Skeletal muscle cell (primary cell): ENCODE measurements around the gene RAP1GAP2.
A peak's percentile ranks its signal among the peaks of the same experiment; 100 is the strongest.
"Not testable (repeated sequence)": the region's sequence is repeated elsewhere in the genome, so short reads cannot be mapped to it uniquely, and the experiment has no call there.

Experiments
- DNase-seq: peaks from one replicate; pipeline ENCODE4 v3.0.0-alpha.2; 2010; ENCODE audit warnings: low read depth
- H3K4me3 ChIP-seq: 2 replicates; pipeline ENCODE4 v1.5.1; 2011; ENCODE audit warnings: low read depth, mild to moderate bottlenecking, control low read depth, low read length, moderate library complexity

The RAP1GAP2 gene

GRCh38 chr17:3026125-3026855 lies 230.1 kb downstream of the RAP1GAP2 start:
- H3K4me3 ChIP-seq = no peak overlapping the region
- no peak for DNase-seq

GRCh38 chr17:3026856-3027751 lies 230.9 kb downstream of the RAP1GAP2 start:
- no peak for DNase-seq
- H3K4me3 ChIP-seq = no peak overlapping the region

DNA sequence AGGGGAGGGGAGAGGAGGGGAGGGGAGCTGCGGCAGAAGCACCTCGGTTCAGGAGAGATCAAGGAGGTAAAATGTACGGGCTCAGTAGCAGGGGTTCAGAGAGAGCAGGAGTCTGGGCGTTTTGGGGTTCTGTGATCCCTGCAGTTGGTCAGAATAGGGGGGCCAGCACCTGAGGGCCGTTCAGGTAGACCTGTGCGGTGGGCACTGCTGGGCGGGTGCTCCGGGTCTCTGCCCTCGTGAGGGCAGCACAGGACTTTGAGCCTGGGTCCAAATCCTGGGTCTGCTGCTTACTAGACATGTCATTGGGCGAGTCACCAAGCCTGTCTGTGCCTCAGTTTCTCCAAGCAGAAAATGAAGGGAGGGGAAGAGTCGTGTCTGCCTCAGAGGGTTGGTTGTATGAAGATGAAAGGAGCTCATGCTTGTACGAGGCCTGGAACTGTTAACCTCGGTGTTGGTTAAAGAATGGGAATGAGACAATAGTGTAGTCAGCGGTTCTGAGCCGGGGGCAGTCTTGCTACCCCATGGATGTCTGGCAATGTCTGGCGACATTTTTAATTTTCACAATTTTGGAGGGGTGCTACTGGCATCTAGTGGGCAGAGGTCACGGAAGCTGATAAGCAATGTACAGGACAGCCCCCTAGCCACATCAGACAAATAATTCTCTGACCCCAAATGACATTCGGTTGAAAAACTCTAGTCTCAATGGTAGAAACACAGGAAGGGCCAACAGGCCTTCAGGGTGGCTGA lies 231.7 kb downstream of the RAP1GAP2 start:
- no peak for DNase-seq
- no peak overlapping the region for H3K4me3 ChIP-seq

- no peak for DNase-seq
- H3K4me3 ChIP-seq = no peak overlapping the region
Observed at GRCh38 chr17:3029213-3029913, 233.1 kb downstream of the RAP1GAP2 start.

DNA sequence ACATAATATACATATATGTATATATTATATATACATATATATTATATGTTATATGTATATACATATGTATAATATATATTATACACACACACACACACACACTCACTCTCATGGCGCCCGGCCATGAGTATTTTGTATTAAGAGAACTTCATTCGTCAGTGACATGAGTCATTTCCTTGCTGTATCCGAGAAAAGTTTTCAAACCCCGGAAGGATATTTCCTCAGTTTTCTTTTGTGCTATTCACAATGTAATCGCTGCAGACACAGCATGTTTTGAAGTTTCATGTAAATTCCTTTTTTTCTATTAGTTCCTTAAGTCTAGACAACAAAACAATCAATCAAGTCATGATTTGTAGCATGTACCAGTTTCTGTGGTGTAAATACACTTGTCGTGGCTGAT lies 233.9 kb downstream of the RAP1GAP2 start:
- peak; percentile 74 for DNase-seq
- H3K4me3 ChIP-seq = no peak overlapping the region

DNA sequence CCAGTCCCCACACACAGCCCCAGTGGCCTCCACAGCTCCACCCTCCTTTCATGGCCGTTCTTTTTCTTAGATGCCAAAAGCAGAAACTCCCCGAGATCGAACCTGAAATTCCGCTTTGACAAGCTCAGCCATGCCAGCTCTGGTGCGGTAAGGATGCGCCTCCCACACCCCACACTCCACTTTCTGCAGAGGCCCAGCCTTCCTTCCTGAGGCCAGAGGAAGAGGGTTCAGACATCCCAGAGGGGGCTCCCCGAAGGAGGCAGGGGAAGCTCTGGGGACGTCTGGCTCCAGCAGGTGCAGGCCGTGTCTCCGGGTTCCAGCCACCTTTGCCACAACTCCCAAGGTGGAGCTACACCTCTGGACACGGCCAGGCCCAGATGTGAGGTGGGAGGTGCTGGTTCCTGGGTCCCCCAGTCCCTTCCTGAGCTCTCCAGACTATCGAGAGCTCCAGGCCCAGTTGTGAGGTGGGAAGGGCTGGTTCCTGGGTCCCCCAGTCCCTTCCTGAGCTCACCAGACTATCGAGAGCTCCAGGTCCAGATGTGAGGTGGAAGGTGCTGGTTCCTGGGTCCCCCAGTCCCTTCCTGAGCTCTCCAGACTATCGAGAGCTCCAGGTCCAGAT lies 234.7 kb downstream of the RAP1GAP2 start:
- H3K4me3 ChIP-seq = not testable (repeated sequence)

DNA sequence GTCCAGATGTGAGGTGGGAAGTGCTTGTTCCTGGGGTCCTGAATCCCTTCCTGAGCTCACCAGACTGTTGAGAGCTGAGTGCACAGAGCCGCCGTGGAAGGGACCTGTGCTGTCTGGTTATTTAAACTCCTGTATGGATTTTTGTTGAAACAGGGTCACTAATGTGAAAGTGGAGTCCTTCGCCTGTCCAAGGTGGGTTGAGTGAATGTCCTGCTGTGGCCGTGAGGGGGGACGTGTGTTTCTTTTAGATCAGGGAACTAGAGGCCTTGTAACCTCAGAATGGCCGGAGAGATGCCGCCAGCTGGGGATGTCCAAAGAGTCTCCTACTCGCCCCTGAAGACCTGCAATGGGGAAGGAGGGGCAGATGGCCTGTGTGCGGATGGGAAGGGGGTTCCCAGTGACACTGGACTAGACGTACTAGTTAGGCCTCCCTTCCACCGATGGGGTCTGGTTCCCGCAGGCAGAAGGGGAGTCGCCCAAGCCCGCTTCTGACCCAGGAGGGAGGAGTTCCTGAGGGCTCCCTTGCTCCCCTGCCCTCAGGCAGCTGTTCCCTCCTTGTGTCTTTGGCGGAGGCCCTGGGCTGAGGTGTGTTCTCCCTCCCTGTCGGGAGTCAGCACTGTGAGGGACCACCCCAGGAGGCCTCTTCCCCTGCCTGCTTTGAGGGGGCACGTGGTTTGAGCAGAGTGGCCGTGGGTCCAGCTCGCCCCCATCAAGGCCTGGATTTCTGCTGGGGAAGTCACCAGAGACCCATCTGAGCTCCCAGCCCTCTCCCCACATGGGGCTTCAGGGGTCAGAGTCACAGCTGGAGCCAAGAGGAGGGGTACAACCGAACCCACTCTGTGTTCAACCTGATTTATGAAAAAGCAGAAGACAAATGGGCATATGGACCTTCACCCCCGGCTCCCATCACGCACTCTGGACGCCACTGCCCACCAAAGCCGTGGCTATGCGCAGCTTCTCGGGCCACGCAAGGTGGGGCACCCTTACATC lies 236.3 kb downstream of the RAP1GAP2 start:
- no peak for DNase-seq
- no peak overlapping the region for H3K4me3 ChIP-seq

More for the DNA sequence above, 234.7 kb downstream of the RAP1GAP2 start:
- DNase-seq = not testable (repeated sequence)

- H3K4me3 ChIP-seq = no peak overlapping the region
- DNase-seq = no peak
Observed at GRCh38 chr17:3033248-3033640, 237.0 kb downstream of the RAP1GAP2 start.

DNA sequence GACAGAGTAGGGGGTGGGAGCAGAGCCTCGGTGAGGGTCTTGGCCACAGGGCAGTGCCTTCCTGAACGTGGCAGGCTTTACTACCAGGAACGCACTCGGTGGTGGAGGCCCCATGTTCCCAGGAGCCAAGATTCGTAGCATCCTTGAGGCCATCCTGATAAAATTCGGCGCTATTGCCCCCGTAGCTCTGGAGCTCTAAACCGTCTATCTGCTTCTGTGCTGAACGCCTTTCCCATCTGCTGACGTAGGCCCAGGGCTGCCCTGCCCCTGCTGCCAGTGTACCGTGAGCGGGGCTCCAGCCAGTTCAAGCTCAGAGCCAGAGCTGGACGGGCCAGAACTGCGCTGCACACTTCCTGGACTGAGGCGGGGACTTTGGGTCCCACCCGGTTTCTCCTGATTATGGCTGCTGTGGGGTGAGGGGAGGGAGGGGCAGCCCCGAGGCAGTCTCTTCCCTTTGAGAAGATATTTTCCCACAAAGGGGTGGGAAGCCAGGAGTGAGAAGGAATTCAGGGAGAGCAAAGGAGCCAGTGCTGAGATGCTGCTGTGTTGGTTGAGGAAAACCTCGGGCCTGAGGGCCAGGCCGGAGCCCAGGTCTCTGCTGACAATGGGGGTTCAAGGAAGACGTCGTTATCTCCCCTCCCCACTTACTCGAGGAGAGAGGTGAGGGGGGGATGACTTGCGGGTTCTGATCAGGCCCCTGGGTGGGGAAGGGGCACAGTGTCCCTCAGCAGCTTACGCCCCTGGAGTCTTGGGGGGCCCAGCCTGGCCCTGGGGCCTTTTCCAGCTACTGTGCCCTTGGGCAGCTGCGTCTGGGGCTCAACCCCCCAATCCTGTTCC lies 237.7 kb downstream of the RAP1GAP2 start:
- no peak overlapping the region for H3K4me3 ChIP-seq
- no peak for DNase-seq

DNA sequence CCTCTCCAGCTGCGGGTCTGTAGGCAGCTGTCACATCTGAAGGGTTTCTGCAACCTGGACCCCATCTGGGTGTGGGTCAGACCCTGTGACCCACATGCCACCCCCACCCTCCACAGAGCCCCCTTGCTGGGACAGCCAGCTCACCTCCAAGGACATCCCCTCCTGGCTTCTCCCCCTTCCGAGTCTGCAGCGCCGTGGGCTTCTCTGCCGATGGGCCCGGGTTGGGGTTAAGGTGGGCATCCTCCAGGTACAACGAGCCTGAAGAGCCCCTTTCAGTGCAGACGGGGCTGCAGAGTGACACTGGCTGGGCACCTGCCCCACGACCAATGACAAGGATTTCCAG lies 238.3 kb downstream of the RAP1GAP2 start:
- no peak for DNase-seq
- no peak overlapping the region for H3K4me3 ChIP-seq

- H3K4me3 ChIP-seq = no peak overlapping the region
- DNase-seq = no peak
Observed at GRCh38 chr17:3035256-3035967, 239.2 kb downstream of the RAP1GAP2 start.

DNA sequence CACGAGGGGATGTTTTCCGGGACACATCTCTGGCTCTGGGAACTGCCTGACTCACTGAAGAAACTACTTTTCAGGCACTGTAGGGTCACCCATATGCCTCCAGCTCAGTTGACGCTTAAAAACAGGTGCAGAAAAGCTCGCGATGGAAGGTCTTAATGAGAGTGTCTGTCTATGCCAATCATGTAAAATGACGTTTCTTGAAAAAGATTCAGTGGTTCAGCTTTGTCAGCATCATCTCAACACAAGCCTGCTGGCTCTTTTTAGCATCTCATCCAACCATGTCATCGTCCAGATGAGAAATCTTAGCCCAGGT lies 239.7 kb downstream of the RAP1GAP2 start:
- no peak for DNase-seq
- H3K4me3 ChIP-seq = no peak overlapping the region

- no peak for DNase-seq
Observed at GRCh38 chr17:3036800-3037199, 240.6 kb downstream of the RAP1GAP2 start.

GRCh38 chr17:3037259-3037658 lies 241.0 kb downstream of the RAP1GAP2 start:
- no peak for DNase-seq
- no peak overlapping the region for H3K4me3 ChIP-seq

More at GRCh38 chr17:3036800-3037199, 240.6 kb downstream of the RAP1GAP2 start:
- H3K4me3 ChIP-seq = no peak overlapping the region

- no peak for DNase-seq
- H3K4me3 ChIP-seq = no peak overlapping the region
Observed at GRCh38 chr17:3038941-3039340, 242.7 kb downstream of the RAP1GAP2 start.

- H3K4me3 ChIP-seq = no peak overlapping the region
- DNase-seq = no peak
Observed at GRCh38 chr17:3039736-3040135, 243.5 kb downstream of the RAP1GAP2 start.

- no peak for DNase-seq
- H3K4me3 ChIP-seq = no peak overlapping the region
Observed at GRCh38 chr17:3040882-3041281, 244.6 kb downstream of the RAP1GAP2 start.
